IPS-18c (cell line): ENCODE data around the gene CTBP1.

Experiments used
- H3K4me3 ChIP-seq: 2 replicates; pipeline ENCODE4 v1.7.0; 2013; ENCODE audit warnings: low read depth, mild to moderate bottlenecking, low read length, moderate library complexity; ENCODE audit not compliant: insufficient read depth
- H3K9me3 ChIP-seq: one replicate; pipeline ENCODE4 v1.6.1; 2013; ENCODE audit warnings: mild to moderate bottlenecking, low read length, moderate library complexity; ENCODE audit not compliant: control insufficient read depth, insufficient read depth

Gene CTBP1

GRCh38 chr4:1259966-1260365, 11.0 kb upstream of the CTBP1 start:
- H3K4me3 ChIP-seq = no peak overlapping the region
- peaks cover 5% of the 10 kb centered on the region for H3K9me3 ChIP-seq

GRCh38 chr4:1258457-1258856, 9.5 kb upstream of the CTBP1 start:
- no peak overlapping the region for H3K4me3 ChIP-seq
- peaks cover 9% of the 10 kb centered on the region for H3K9me3 ChIP-seq

GRCh38 chr4:1255699-1256098, 6.8 kb upstream of the CTBP1 start:
- peaks cover 21% of the 10 kb centered on the region for H3K9me3 ChIP-seq
- no peak overlapping the region for H3K4me3 ChIP-seq

- peaks cover 26% of the 10 kb centered on the region for H3K9me3 ChIP-seq
- H3K4me3 ChIP-seq = no peak overlapping the region; the same call in 1 of the 2 replicates
These were observed 6.2 kb upstream of the CTBP1 start for GRCh38 chr4:1255151-1255550.

GRCh38 chr4:1253831-1254230, 4.9 kb upstream of the CTBP1 start:
- Histone ChIP-seq H3K4me3 (no peak overlapping the region), H3K9me3 (peaks cover 31% of the 10 kb centered on the region)

- H3K4me3 ChIP-seq = no peak overlapping the region; the same call in 1 of the 2 replicates
- H3K9me3 ChIP-seq = peaks cover 31% of the 10 kb centered on the region
These were observed 4.1 kb upstream of the CTBP1 start for GRCh38 chr4:1252928-1253492.

- no peak overlapping the region for H3K4me3 ChIP-seq
- H3K9me3 ChIP-seq = peaks cover 31% of the 10 kb centered on the region
These were observed 2.8 kb upstream of the CTBP1 start for GRCh38 chr4:1251773-1252066.

- Histone ChIP-seq H3K9me3 (peaks cover 31% of the 10 kb centered on the region), H3K4me3 (peak overlapping the region; percentile 20; the same call in 1 of the 2 replicates)
These were observed 2.2 kb upstream of the CTBP1 start for GRCh38 chr4:1250921-1251772.

GRCh38 chr4:1250527-1250812, 1.5 kb upstream of the CTBP1 start:
- H3K9me3 ChIP-seq = peaks cover 30% of the 10 kb centered on the region
- H3K4me3 ChIP-seq = peak overlapping the region; percentile 63; the same call in 1 of the 2 replicates

- Histone ChIP-seq H3K9me3 (peaks cover 29% of the 10 kb centered on the region), H3K4me3 (peak overlapping the region; percentile 63)
These were observed 999 bp upstream of the CTBP1 start for GRCh38 chr4:1249731-1250526.

- peaks cover 29% of the 10 kb centered on the region for H3K9me3 ChIP-seq
- peak overlapping the region; percentile 63 for H3K4me3 ChIP-seq
These were observed 309 bp upstream of the CTBP1 start for GRCh38 chr4:1249148-1249730.

- H3K9me3 ChIP-seq = peaks cover 17% of the 10 kb centered on the region
- peak overlapping the region; percentile 87 for H3K4me3 ChIP-seq
These were observed 1.1 kb downstream of the CTBP1 start for GRCh38 chr4:1247864-1248244.

- peak overlapping the region; percentile 87 for H3K4me3 ChIP-seq
- peaks cover 17% of the 10 kb centered on the region for H3K9me3 ChIP-seq
These were observed 1.7 kb downstream of the CTBP1 start for GRCh38 chr4:1246901-1247863.

- no peak overlapping the region for H3K4me3 ChIP-seq
- H3K9me3 ChIP-seq = peaks cover 15% of the 10 kb centered on the region
These were observed 2.6 kb downstream of the CTBP1 start for GRCh38 chr4:1246111-1246881.

- Histone ChIP-seq H3K4me3 (no peak overlapping the region), H3K9me3 (peaks cover 11% of the 10 kb centered on the region)
These were observed 3.4 kb downstream of the CTBP1 start for GRCh38 chr4:1245481-1246051.

GRCh38 chr4:1244978-1245471, 3.9 kb downstream of the CTBP1 start:
- no peak overlapping the region for H3K4me3 ChIP-seq
- H3K9me3 ChIP-seq = peaks cover 6% of the 10 kb centered on the region
